Activated CD4-positive, CD25-positive, alpha-beta regulatory T cell treated with anti-CD3 and anti-CD28 coated beads, Interleukin-2, amount 50 U/mL, for 72 hours (primary cell): Measurements from ENCODE around the gene CHD3.
"Not testable (repeated sequence)": the region's sequence is repeated elsewhere in the genome, so short reads cannot be mapped to it uniquely, and the experiment has no call there.

ENCODE experiments used
- DNase-seq: peaks from one replicate; pipeline ENCODE4 v3.0.0; 2021

Gene CHD3

GRCh38 chr17:7850701-7851437, 37.7 kb upstream of the CHD3 start:
- no peak for DNase-seq

GRCh38 chr17:7851438-7852261, 36.9 kb upstream of the CHD3 start:
- peak; percentile 95 for DNase-seq

DNA sequence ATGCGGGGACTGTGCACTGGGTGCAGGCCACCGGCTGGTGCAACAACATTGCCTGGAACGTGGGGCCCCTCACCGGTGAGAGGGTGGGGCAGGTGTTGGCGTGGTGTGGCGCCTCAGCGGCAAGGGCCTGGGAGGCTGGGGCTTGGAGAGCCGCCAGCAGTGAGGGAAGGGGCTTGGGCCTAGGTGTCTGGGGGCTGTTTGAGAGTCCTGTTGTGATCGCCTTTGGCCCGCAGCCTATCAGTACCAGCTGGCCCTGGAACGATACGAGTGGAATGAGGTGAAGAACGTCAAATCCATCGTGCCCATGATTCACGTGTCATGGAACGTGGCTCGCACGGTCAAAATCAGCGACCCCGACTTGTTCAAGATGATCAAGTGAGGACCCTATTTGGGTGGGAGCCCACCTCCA, 36.3 kb upstream of the CHD3 start:
- DNase-seq = no peak

DNA sequence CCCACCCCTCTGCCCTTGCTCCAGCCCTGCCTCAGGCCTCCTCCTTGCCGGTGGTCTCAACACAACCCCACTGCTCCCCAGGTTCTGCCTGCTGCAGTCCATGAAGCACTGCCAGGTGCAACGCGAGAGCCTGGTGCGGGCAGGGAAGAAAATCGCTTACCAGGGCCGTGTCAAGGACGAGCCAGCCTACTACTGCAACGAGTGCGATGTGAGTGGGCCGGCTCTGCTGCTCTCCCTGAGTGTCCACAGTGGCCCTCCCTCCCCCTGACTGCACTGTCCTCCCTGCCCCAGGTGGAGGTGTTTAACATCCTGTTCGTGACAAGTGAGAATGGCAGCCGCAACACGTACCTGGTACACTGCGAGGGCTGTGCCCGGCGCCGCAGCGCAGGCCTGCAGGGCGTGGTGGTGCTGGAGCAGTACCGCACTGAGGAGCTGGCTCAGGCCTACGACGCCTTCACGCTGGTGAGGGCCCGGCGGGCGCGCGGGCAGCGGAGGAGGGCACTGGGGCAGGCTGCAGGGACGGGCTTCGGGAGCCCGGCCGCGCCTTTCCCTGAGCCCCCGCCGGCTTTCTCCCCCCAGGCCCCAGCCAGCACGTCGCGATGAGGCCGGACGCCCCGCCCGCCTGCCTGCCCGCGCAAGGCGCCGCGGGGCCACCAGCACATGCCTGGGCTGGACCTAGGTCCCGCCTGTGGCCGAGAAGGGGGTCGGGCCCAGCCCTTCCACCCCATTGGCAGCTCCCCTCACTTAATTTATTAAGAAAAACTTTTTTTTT, 35.5 kb upstream of the CHD3 start:
- DNase-seq = no peak

DNA sequence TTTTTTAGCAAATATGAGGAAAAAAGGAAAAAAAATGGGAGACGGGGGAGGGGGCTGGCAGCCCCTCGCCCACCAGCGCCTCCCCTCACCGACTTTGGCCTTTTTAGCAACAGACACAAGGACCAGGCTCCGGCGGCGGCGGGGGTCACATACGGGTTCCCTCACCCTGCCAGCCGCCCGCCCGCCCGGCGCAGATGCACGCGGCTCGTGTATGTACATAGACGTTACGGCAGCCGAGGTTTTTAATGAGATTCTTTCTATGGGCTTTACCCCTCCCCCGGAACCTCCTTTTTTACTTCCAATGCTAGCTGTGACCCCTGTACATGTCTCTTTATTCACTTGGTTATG, 34.9 kb upstream of the CHD3 start:
- DNase-seq = no peak

- DNase-seq = no peak
Measured at GRCh38 chr17:7854078-7854777, 34.4 kb upstream of the CHD3 start.

DNA sequence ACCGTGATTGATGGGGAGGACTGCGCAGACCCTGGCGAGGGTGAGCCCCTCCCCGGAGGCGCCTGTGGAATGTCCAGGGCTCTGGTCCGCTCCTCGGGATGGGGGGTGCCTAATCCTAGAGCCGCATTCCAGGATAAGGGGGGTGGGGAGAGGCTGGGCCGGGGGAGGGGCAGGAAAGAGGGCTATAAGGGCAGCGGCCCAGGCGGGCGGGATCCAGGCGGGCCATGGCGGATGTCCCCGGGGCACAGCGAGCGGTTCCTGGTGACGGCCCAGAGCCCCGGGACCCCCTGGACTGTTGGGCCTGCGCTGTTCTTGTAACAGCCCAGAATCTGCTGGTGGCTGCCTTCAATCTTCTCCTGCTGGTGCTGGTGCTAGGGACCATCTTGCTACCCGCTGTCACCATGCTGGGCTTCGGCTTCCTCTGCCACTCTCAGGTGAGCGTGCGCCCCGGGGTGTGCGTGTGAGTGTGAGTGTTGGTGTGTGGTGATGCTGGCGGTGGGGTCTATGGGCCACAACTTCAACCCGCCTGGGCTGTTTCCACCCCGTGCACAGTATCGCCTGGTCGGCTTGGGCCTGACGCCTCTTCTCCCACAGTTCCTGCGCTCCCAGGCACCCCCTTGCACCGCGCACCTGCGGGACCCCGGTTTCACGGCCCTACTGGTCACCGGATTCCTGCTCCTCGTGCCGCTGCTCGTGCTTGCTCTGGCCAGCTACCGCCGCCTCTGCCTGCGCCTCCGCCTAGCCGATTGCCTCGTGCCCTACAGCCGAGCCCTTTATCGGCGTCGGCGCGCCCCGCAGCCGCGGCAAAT, 33.5 kb upstream of the CHD3 start, which contains the start of gene TMEM88:
Gene TMEM88 (plus strand): TSS at position 216 of the 809 bp plus-strand sequence. CDS start 9 bp downstream, at position 225.
- DNase-seq = no peak

DNA sequence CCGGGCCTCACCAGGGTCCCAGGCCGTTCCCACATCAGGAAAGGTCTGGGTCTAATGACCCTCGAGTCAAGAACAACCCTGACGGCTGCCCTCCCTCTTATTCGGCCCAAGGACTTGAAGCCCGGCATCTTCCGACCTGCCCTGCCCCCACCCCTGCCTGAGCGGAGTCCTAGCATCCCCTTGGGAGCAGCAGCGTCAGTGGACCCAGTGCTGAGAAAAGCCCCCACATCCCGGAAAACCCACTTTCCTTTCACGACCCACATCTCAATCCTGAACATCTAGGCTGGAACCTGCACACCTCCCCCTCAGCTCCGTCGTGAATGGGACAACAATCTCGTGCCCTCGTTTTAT, 33.0 kb upstream of the CHD3 start:
- DNase-seq = no peak

- DNase-seq = no peak
Measured at GRCh38 chr17:7856011-7856810, 32.4 kb upstream of the CHD3 start.

GRCh38 chr17:7856811-7857712, 31.5 kb upstream of the CHD3 start, which contains the start of gene NAA38:
Gene NAA38, minus strand, starts transcription at chr17:7857559. Its CDS starts 96 bp downstream, at chr17:7857463.
- peak; percentile 89 for DNase-seq

- DNase-seq = peak; percentile 82
Measured at GRCh38 chr17:7857713-7858521, 30.7 kb upstream of the CHD3 start, which contains the start of gene CYB5D1. Gene CYB5D1, plus strand, starts transcription at chr17:7858003. Its CDS starts 132 bp downstream, at chr17:7858135.

DNA sequence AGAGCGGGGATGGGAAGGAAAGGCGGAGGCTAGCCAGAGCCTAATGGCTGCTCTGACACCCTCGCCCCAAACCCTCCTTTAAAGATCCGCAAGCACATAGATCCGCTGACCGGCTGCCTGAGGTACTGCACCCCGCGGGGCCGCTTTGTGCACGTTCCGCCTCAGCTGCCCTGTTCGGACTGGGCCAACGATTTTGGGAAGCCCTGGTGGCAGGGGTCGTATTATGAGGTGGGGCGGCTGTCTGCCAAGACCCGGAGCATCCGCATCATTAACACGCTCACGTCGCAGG, 30.1 kb upstream of the CHD3 start:
- no peak for DNase-seq

DNA sequence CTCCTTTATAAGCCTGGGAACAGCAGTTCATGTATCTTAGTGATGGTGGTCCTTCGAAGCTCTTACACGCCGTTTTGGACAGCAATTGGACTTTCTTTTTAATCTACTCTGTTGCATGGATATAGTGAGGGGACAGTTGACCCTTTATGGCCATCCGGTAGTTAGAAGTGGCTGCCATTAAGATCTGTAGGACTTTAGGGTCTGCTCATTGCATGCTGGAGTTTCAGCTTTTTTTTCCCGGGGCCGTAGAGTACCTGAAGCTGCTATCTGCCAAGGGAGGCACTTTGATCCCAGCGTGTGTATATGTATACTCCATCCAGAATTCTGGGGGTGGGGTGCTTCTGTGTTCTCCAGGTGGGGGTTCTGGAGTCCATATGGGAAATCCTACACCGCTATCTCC, 29.6 kb upstream of the CHD3 start:
- DNase-seq = no peak

DNA sequence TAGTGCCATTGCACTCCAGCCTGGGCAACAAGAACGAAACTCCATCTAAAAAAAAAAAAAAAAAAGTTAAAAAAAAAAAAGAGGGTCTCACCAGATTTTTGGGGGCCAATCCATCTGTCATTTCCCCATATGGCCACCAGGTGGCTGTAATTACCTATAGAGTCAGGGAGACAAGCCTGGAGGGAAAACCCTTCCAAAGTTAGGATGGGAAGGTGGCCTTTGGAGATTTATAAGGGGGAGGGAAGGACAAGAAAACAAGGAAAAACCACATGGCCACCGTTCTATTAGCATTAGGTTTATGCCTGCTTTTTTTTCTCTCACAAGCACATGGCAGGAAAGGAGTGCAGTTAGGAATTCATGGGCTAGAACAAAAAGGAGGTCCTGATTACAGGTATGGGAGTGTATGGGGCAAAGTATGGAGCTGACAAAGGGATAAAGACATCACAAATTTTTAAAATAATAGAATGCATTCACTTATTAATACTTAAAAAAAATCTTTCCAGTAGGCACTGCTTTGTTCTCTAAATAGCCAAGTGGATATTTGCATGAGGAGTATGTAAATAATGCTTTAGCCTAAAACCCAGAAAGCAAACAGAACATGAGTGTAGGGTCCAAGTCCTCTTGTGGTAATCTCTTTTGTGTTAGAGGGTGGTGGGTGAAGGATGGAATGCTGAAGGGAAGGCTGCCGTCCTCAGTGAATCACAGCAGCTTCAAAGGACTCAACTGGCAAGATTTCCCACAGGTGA, 25.7 kb upstream of the CHD3 start:
- DNase-seq = no peak

- not testable (repeated sequence) for DNase-seq
Measured at GRCh38 chr17:7864384-7864783, 24.2 kb upstream of the CHD3 start.

- no peak for DNase-seq
Measured at GRCh38 chr17:7864995-7865650, 23.5 kb upstream of the CHD3 start.

GRCh38 chr17:7867881-7868329, 20.7 kb upstream of the CHD3 start:
- no peak for DNase-seq

DNA sequence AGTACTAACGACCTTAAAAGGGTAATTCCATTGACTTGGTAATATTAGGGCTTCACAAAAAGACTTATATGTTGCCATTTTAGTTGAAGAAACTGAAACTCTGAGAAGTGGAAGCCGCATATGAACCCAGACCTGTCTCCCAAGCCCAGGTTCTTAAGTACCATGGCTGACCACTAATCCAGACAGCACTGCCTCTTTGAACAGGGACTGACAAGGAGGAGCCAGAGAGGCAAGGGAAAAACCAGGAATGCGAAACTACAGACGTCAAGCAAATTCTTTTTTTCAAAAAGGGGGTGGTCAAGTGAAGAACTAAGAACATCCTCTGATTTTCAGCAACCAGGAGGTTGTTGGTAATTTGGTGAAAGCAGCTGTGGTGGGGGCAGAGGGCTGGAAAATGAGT, 15.5 kb upstream of the CHD3 start:
- no peak for DNase-seq
